NAMALWA (cell line): ENCODE results near the gene PTP4A1.
"Not testable (repeated sequence)": the region's sequence is repeated elsewhere in the genome, so short reads cannot be mapped to it uniquely, and the experiment has no call there.

Experiments
- DNase-seq: peaks from one replicate; pipeline ENCODE4 v3.0.0-alpha.2; 2015; ENCODE audit warnings: low spot score

The PTP4A1 gene

DNA sequence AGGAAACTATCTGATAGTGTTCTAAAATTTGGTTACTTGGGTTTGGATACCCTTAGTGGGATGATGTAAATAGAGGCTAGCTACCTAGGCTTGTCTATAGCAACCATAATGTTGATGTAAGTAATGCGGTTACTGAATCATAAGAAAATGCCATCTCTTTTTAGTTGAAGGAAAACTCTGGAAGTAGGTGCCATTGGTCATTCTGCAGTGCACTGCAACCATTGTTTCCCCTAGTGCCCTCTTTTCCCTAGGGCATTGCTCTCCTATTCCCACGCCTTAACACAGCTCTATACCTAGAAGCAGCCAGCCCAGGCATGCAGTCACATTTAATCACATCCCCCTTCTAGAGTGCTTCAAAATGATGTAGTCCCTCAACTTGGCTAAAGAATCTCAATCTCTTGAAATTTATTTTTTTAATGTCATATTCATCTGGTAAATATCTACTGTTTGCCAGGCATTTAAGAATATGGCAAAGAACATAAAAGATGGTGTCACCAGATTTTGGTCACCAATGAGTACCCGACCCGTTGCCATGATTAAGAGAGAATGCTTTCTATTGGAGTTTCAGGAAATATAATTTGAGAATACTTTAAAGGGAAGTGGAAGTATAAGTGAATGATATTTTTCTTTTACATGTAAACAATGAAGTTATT, 10.4 kb downstream of the PTP4A1 start:
- DNase-seq: no peak

DNA sequence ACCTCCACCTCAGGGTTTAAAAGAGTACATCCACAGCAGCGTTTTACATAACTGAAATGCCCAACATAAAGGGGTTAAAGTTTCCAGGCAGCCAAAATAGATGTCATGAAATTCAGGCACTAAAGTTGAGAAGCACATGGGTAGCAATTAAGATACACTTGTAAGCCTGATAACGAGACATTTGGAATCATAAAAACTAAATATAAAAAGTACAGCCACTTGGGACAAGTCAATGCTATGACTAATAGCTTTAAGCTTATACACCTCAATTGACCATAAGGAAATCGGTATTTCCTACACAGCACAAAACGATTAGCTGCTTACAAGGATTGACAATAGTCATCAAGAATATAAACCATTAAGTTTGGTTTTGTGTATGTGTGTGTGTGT, 11.8 kb downstream of the PTP4A1 start:
- DNase-seq: no peak

DNA sequence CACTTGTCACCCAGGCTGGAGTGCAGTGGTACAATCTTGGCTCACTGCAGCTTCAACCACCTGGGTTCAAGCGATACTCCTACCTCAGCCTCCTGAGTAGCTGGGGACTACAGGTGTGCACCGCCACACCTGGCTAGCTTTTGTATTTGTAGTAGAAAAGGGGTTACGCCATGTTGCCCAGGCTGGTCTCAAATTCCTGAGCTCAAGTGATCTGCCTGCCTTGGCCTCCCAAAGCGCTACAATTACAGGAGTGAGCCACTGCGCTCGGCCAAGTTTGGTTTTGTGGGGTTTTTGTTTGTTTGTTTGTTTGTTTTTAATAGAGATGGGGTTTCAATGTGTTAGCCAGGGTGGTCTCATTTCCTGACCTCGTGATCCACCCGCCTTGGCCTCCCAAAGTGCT, 12.3 kb downstream of the PTP4A1 start:
- DNase-seq: no peak

- not testable (repeated sequence) for DNase-seq
Measured at GRCh38 chr6:63585652-63586051, 13.4 kb downstream of the PTP4A1 start.

- no peak for DNase-seq
Measured at GRCh38 chr6:63589952-63590411, 17.7 kb downstream of the PTP4A1 start.

DNA sequence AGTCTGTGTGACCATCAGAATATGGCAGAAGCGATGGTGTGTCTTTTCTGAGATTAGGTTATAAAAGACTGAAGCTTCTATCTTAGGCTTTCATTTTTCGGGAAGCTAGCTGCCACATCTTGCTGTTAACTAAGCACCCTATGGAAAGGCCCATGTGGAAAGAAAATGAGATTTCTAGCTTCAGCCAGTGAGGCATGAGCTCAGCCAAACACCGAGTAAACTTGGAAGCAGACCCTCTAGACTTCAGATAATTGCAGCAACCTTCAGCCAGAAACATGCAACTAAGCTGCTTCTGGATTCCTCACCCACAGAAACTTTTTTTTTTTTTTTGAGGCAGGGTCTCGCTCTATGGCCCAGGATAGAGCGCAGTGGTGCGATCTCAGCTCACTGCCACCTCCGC, 20.6 kb downstream of the PTP4A1 start:
- DNase-seq: no peak

DNA sequence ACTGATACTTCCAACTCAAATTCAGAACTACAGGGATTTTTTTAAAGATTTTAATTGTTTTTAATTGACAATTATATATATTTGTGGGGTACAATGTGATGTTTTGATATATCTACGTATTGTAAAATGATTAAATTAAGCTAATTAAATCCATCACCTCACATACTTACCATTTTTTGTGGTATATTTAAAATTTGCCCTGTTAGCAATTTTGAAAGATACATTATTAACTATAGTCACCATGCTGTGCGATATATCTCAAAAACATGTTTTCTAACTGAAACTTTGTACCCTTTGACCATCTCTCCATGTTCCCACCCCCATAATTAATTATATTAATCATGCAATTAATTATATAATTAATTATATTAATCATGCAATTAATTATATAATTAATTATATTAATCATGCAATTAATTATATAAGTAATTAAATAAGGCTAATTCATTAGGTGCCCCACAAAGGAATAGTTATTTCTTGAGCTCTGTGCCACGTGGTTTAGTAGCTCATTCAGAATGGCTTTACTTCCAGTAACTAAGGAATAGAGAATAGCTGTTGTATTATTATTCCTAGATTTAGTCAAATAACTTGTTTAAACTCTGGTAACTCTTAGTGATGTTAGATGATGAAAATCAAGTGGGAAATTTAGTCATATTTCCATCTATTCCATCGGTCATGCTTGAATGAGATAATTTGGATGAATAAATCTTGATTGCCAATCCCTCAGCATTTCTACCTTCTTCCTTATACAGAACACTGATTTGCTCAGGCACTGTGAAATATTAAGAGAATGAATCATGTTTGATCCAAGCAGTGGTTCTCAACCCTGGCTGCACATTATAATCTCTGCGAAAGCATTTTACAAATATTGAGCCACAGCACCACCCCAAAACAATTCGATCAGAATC, 25.1 kb downstream of the PTP4A1 start:
- no peak for DNase-seq

DNA sequence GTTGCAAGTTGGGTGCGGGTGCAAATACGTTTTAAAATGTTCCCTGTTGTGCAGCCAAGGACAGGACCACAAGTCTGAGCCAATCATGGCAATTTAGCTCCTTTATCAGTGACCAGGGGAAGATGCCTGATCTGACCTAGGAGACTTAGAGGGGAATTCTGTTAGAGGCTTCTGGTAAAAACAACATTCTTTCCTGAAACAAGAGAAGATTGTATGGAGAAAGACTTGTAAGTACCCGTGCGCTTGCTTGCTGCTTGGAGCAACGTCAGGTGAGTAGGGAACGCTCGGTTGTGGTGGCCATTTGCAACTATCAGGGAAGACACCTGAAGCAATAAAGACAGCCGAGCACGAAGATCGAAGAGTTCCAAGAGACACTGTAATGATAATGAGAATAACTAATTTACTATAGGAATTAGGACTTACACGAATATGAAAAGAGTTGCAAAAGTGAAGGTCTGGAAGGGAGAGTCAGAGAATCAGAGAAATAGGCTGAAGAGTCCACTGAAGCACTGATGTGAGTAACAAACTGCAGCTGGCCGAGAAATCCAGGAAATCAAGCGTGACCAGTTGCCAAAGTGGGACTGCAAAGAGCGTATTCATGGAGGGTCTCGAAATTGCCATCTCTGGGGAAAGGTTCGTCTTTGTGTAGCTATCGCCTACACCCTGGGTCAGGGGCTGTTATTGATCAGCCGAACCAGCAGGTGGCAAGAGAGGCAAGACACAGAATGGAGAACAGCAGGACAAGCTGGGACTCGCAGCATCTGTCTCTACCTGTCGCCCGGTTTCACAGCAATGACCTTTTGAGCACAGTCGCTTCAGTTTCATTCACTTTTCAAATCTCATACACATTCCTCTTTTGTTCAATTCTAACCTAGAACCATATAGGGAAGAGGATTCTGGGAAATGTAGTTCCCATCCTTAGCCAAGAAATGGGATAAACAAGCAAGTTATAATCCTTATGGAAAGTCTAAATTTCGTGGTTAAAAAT, 26.1 kb downstream of the PTP4A1 start:
- DNase-seq: peak; percentile 92

DNA sequence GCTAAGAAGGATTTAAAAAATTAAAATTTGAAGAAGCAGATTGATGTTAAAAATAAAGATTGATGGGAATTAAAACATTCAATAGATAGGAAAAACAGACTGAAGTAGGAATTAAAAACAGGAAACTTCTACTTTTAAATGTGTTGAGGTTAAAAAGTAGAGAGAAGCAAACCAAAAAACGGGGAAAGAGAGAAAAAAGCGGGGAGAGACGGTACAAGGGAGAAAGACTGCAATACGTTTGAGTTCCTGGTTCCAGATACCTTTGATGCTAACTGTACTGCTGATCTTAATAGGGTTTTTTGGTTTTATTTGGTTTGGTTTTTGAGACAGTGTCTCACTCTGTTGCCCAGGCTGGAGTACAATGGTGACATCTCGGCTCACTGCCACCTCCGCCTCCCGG, 27.0 kb downstream of the PTP4A1 start:
- no peak for DNase-seq

- DNase-seq: no peak
Measured at GRCh38 chr6:63600136-63600535, 27.9 kb downstream of the PTP4A1 start.

DNA sequence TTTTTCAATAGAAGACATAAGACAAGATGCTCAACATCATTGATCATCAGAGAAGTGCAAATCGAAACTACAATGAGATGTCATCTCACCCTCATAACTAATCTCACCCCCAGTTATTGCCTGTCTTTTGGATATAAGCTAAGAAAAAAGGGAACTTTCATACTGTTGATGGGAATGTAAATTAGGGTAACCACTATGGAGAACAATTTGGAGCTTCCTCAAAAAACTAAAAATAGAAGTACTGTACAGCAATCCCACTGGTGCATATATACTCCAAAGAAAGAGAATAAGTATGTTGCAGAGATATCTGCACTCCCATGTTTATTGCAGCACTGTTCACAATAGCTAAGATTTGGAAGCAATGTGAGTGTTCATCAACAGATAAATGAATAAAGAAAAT, 37.0 kb downstream of the PTP4A1 start:
- no peak for DNase-seq

DNA sequence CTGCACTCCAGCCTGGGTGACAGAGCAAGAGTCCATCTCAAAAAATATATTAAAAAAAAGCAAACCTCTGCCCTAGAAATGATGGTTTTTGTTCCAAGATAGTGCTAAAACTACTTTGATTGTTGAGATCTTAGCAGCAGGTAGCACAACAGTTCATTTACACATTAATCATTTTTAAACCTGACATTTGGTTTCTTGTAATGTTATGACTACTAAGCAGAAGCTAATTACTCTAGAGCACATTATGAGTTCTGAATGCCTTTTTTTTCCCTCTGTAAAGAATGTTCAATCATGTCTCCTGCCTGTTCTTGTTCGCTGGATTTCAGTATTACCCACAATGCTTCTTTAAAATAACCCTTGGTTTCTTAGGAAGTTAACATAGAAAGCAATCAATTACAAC, 38.7 kb downstream of the PTP4A1 start:
- no peak for DNase-seq

GRCh38 chr6:63611560-63611959, 39.3 kb downstream of the PTP4A1 start:
- DNase-seq: no peak

GRCh38 chr6:63615590-63615989, 43.3 kb downstream of the PTP4A1 start:
- no peak for DNase-seq
